ENCODE results near the gene ARSJ.

DNA sequence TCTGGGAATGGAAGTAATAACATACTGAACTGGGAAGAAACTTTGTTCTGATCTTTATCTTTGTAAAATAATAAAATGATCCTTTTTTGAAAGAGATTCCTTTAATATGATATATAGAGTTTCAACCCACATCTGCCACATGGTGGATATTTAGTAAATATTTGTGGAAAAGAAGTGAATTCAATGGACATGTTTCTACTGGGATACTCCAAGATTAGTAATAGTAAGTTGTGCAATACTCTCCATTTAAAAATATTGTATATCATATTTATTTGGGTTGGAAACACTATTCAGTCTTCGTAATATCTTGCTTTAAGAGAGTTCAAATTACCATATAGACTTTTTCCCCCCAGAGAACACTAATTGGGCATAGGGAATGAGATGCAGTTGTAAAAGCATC is 17.8 kb upstream of the ARSJ start:
- no peak for TF ChIP-seq CTCF (IDR thresholded peaks at IDR 0.05; ENCODE audit: insufficient read depth, low read length, poor library complexity, severe bottlenecking)
- no peak for TF ChIP-seq EZH2phosphoT487 (conservative IDR thresholded peaks at IDR 0.05; ENCODE audit: low read length)
